HG02610 (cell line): Measurements from ENCODE around the gene PPP1R10.
"Not testable (repeated sequence)": the region's sequence is repeated elsewhere in the genome, so short reads cannot be mapped to it uniquely, and the experiment has no call there.

ENCODE experiments used
- ATAC-seq: cut with Tn5 transposase; IDR thresholded peaks from one replicate; pipeline ENCODE4 v1.9.1; 2021; ENCODE audit warnings: mild to moderate bottlenecking, moderate library complexity; ENCODE audit not compliant: unreplicated experiment

The PPP1R10 gene

DNA sequence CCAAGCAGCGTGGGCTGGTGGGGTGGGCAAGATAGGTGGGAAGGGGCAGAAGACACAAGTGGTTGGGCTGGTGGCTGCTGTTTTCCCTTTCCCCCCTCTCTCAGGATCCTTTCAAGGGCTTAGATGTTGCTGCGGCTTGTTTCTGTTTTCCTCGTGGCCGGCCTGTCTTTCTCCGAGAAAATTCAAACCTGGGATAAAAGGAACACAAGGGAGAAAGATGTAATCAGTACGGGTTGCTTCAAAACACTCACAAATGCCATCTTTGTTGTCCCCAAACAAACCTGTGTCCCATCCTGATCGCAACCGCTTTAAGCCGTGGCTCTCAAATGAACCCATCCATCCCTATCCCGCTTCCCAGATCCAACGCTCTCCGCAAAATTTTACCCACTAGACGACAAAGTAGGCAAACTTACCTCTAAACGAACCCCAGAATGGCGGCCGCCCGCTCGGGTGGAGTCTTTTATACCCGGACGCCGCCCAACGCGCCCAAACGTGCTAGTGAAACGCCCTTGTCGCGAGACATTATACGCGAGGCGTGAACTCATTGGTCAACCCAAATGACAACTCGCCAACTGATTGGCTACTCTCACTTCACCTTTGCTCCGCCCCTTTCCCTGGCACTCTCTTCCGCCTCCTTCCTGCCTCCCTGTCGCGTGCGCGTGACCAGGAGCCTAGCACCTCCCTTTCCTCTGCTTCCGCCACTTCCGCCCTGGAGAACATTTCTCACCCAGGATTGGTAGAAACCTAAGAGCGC, at the start of gene PPP1R10:
PPP1R10 (minus strand) TSS at position 433 of the 754 bp plus-strand sequence. CDS start 7,299 bp downstream, outside the sequence.
- peak; percentile 81 for ATAC-seq

DNA sequence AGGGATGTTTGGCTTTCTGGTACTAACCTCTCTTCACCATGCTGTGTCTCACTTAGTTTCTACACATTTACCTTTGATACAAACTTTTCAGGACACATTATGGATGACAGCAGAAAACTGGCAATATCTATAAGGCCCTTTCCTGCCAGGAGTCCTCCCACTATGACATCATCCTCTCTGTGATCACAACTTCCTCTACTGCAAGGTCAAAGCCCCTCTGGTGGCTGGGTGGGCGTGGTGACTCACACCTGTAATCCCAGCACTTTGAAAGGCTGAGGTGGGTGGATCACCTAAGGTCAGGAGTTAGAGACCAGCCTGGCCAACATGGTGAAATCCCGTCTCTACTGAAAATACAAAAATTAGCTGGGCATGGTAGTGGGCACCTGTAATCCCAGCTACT, 49.3 kb upstream of the PPP1R10 start:
- not testable (repeated sequence) for ATAC-seq

DNA sequence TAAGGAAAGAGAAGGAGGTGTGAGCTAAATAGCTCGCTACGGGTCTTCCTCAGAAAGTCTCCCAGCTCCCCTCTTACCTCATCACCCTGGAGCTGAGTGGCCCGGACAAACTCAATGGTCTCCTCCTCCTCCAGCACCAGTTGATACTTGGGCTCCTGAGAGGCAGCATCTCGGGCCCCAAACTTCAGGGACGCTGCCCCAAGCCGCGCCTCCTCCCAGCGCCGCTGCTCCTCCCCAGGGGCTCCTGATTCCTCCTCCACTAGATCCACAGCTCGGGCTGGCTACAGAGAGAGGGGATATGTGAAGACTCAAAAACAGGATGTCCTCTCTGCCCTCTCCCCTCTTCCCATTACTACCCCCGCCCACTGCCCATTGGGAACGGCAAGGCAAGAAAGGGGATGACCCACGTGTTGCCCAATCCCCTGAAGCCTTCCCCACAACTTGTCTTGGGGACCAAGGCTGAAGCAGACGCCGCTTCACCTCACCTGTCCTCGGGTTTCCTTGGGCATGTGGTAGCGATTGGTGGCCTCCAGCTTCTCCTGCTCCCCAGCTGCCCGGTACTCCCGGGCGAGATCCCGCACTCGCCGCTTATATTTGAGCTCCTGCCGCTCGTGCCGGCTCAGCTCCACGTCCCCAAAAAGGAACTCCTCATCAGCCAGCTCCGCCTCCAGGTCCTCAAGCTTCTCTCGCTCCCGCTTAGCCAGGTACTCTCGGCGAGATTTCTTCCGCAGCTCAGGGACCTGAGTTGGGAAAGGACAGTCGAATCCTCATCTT, 48.1 kb upstream of the PPP1R10 start:
- no peak for ATAC-seq

DNA sequence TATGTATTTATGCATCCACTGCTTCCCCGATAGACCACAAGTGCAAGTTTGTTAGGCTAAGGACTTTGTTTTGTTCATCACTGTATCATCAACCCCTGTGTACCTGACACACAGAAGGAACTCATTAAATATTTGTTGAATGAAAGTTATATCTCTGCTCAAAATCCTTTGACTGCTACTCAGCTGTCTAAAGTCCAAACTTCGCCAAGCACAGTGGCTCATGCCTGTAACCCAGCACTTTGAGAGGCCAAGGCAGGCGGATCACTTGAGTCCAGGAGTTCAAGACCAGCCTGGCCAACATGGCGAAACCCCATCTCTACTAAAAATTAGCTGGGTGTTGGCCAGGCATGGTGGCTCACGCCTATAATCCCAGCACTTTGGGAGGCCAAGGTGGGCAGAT, 40.9 kb upstream of the PPP1R10 start:
- not testable (repeated sequence) for ATAC-seq

GRCh38 chr6:30657454-30657853, 40.4 kb upstream of the PPP1R10 start:
- ATAC-seq = no peak

DNA sequence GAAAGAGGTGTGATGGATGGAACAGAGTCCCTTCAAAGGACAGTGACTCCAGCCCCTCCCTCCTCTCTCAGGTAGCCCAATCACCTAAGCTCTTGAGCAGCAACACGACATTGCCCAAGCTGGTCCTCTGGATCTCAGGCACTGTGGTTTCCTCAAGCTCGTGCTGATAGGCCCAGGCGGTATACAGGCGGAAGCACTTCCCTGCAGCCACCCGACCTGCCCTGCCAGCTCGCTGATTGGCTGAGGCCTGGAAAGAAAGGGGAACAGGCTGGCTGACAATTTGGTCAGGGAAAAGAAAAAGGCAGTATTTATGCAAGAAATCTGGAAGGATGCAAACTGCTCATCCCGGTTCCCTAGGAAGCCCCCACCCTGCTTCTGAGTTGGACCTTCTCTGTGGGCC, 39.5 kb upstream of the PPP1R10 start:
- ATAC-seq = no peak

GRCh38 chr6:30655743-30656094, 38.7 kb upstream of the PPP1R10 start:
- ATAC-seq = no peak

DNA sequence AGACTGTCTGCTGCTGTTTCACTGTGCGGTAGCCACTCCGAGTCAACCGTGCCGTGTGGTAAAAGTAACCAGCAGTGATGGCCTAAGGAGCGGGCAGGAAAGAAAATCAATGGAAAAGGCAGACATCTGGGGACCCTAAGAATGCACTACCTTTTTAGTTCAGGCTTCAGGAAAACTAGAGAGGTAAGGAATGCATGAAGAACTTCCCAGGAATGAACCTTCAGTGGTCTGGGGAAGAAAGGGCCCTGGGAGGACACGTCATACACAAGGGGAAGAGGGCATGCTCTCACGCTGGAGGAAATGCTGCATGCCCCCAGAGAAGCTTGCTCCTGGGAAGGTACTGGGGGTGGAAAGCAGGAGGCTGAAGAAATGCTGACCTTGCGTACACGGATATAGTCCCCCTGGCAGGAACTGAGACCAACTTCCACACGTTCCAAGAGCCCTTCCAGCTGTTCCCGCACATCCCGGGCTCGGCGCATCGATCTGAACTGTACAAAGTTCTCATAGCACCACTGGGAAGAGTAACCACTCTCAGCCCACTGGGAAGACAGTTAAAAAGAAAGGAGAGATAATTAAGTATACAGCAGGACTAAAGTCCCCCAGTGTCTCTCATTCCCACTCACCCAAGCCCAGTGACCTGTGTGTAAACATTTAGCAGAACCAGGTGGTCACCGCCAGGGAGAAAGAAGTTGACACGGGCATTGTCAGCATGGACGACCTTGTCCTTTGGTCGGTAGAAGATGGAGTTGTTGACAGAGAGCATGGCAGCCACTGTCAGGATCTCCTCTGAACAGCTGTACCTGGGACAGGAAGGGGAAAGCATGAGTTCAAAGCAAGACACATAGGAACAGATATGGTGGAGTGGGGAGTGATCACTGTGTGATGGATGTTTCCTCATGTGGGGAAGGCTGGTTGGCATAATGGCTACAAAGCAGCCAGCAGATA, 38.0 kb upstream of the PPP1R10 start:
- no peak for ATAC-seq

GRCh38 chr6:30651143-30651542, 34.1 kb upstream of the PPP1R10 start:
- no peak for ATAC-seq

- ATAC-seq = peak; percentile 54
These were observed 30.4 kb upstream of the PPP1R10 start for GRCh38 chr6:30647242-30648116.

GRCh38 chr6:30646450-30647241, 29.6 kb upstream of the PPP1R10 start, which contains the start of gene C6orf136:
Gene C6orf136 (plus strand): TSS chr6:30647133. CDS start chr6:30647232, 99 bp downstream.
- peak; percentile 61 for ATAC-seq

DNA sequence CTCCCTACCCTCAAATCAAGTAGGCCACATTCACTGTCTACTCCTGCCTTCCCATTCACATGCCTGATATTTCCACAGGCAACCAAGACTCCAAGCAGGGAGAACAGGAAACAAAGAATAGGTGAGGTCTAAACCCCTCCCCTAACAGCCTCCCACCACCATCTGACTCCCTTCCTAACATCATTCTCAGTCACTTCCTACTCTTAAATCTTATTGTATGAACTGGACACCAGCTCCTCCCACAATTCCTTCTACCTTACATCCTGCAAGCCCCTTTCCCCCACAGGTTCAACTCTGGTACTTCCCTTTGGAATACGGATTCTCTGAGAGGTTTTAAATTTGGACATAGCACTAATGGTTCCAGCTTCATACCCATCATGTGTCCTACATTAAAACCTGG, 28.9 kb upstream of the PPP1R10 start:
- ATAC-seq = no peak

DNA sequence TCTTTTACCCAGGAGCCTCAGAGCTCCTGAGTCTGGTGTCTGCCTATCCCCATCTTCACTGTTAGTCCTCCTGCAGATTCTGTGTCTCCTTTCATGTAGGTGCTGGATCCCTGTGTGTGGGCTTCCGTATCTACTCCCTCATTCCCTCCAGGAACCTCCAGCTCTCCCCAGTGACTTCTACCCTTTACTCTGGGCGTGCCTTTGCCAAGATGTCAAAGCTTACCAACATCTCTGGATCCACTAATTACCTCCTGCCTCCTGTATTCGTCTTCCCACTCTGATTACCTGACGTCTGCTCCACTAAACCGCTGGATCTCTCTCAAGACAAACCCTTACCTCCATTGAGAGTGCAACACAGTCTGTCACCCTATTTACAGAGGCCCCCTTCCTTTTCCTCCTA, 27.7 kb upstream of the PPP1R10 start:
- no peak for ATAC-seq

GRCh38 chr6:30643656-30644055, 26.6 kb upstream of the PPP1R10 start:
- no peak for ATAC-seq

- no peak for ATAC-seq
These were observed 24.0 kb upstream of the PPP1R10 start for GRCh38 chr6:30641048-30641447.

DNA sequence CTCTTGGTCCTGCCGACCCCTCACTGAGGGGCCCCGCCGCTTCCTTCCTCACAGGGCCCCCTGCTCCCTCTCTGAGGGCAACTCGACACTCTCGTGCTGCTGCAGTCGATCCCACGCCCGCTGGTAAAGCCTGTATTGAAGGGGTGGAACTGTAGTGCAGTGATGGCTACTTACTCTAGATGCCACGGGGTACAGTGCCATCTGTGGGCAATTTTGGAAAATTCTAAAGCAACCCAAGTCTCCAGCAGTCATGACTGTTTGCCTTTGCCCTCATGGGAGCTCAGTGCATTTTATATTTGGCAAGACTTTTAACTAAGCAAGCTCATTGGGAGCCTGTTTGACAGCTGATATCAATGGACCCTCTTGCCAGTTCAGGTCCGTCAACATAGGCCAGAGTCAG, 23.4 kb upstream of the PPP1R10 start:
- no peak for ATAC-seq

DNA sequence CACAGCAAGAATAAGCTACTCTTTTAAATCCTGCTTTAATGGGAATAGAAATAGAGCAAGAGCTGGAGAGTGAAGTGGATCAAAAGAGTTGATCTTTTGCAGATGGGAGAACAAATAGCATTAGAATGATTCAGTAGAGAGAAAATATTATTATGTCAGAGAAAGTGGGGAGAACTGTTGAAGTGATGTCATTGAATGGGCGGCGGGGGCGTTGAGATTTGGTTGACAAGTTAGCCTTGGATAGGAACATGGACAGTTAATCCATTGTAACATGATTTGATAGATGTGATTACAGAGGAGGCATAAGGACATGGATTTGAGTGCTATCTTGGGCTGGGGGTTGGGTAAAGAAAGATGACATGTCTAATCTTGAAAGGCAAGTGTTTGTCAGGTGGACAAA, 18.8 kb upstream of the PPP1R10 start:
- ATAC-seq = no peak

- ATAC-seq = peak; percentile 94
These were observed 9.7 kb upstream of the PPP1R10 start, which contains the start of gene ATAT1 for GRCh38 chr6:30626484-30627366. Gene ATAT1 (plus strand): TSS chr6:30626874.
